ENCODE results near the gene GPRC6A. TPM values are rescaled to one million over a fixed set of nuclear protein-coding genes. Genes with fewer than 3 reads are reported as not detected.

GPRC6A gene
- total and polyA plus RNA-seq, 10 donors = not detected

DNA sequence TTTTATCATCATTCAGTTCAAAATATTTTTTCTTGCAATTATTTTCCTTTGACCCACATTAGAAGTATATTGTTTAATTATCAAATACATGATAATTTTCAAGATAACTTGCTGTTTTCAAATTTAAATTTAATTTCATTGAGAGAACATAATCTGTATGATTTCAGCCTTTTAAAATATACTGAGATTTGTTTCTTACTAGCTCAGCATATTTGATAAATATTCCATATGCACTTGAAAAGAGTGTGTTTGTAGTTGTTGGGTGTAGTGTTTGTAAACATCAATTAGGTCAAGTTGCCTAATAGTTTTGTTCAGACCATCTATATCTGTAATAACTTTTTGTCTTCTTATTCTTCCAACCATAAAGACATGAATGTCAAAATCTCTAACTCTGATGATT, 29.2 kb upstream of the GPRC6A start:
- Histone ChIP-seq H3K9me3 (peaks cover 4 to 66% (median 53%) of the 10 kb centered on the region in 8 donors), H3K27me3 (replicated peaks in 1 of 7) (no peaks in the 10 kb centered on the region), H3K4me3 (no peak overlapping the region), H3K27ac (no peak overlapping the region), H3K36me3 (no peaks in the 10 kb centered on the region), H3K4me1 (no peaks in the 10 kb centered on the region)
- no peak for DNase-seq
- TF ChIP-seq CTCF (IDR thresholded peaks at IDR 0.05 in 8 of 11, conservative IDR thresholded peaks at IDR 0.05 in 3 of 11) = no peak
- TF ChIP-seq POLR2A (IDR thresholded peaks at IDR 0.05) = no peak
- TF ChIP-seq POLR2AphosphoS5 (IDR thresholded peaks at IDR 0.05) = no peak
- intact Hi-C loops (cut with DNase I; ENCODE audit: low total_unique reads) = no loop called here

DNA sequence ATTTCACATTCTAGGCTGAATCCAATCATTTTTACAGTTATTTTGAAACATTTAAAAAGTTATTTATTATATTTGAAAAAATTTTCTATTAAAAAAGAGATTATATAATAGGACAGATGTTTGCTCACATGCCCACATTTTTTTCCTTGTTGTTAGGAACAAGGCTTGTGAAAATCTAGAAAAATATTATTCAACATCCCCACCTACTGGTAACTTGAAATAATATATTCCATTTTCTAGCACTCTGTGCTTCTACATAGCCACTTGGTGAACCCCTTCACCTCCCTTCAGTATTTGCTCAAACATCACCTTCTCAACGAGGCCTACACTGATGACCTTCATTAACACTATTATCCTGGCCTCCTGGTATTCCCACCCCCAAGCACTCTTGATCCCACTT, 18.3 kb upstream of the GPRC6A start:
- intact Hi-C loops (cut with DNase I; ENCODE audit: low total_unique reads) = no loop called here
- H3K27me3 ChIP-seq (replicated peaks in 1 of 7) = no peaks in the 10 kb centered on the region
- H3K9me3 ChIP-seq = peaks cover 0 to 3% (median 0%) of the 10 kb centered on the region in 8 donors
- H3K4me1 ChIP-seq = no peaks in the 10 kb centered on the region
- DNase-seq = no peak
- H3K36me3 ChIP-seq = no peaks in the 10 kb centered on the region
- 6 to 24% (median 12%) methylated on average over 1 of the region's 1 CpG for WGBS, 5 donors
- TF ChIP-seq POLR2AphosphoS5 (IDR thresholded peaks at IDR 0.05) (no peak), CTCF (IDR thresholded peaks at IDR 0.05 in 8 of 11, conservative IDR thresholded peaks at IDR 0.05 in 3 of 11) (no peak), POLR2A (IDR thresholded peaks at IDR 0.05) (no peak)
- no peak overlapping the region for H3K4me3 ChIP-seq
- H3K27ac ChIP-seq = no peak overlapping the region

DNA sequence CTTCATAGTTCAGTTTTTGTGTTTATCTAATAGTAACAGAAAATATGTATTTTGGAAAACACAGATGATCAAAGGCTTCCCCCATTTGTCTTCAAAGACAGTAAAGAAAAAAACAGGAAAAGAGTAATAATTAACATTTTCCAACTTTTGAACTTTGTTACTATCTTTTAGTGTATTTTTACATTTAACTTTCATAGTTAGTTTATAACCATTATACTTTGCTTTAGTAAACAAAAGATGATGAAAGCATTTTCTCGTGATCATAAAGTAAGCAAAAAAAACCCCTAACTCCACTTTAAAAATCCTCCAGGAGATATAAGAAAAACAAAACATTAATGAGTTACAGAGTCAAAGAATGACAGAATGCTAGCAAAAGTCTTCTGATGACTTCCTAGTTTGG, 13.6 kb upstream of the GPRC6A start:
- Histone ChIP-seq H3K9me3 (no peaks in the 10 kb centered on the region), H3K4me3 (no peak overlapping the region), H3K27me3 (replicated peaks in 1 of 7) (no peaks in the 10 kb centered on the region), H3K36me3 (no peaks in the 10 kb centered on the region), H3K27ac (no peak overlapping the region), H3K4me1 (no peaks in the 10 kb centered on the region)
- WGBS, 5 donors = 69 to 82% (median 73%) methylated on average over 1 of the region's 1 CpG
- TF ChIP-seq POLR2A (IDR thresholded peaks at IDR 0.05) (no peak), POLR2AphosphoS5 (IDR thresholded peaks at IDR 0.05) (no peak), CTCF (IDR thresholded peaks at IDR 0.05 in 8 of 11, conservative IDR thresholded peaks at IDR 0.05 in 3 of 11) (no peak)
- intact Hi-C loops (cut with DNase I; ENCODE audit: low total_unique reads) = no loop called here
- DNase-seq = no peak

GRCh38 chr6:116840091-116840490, 11.2 kb upstream of the GPRC6A start:
- Histone ChIP-seq H3K36me3 (no peaks in the 10 kb centered on the region), H3K27ac (no peak overlapping the region), H3K9me3 (no peaks in the 10 kb centered on the region), H3K4me3 (no peak overlapping the region), H3K27me3 (replicated peaks in 1 of 7) (no peaks in the 10 kb centered on the region), H3K4me1 (no peaks in the 10 kb centered on the region)
- no peak for DNase-seq
- intact Hi-C loops (cut with DNase I; ENCODE audit: low total_unique reads) = no loop called here
- 43 to 76% (median 52%) methylated on average over 2 of the region's 2 CpGs for WGBS, 5 donors
- no peak for TF ChIP-seq POLR2A (IDR thresholded peaks at IDR 0.05)
- no peak for TF ChIP-seq CTCF (IDR thresholded peaks at IDR 0.05 in 8 of 11, conservative IDR thresholded peaks at IDR 0.05 in 3 of 11)
- no peak for TF ChIP-seq POLR2AphosphoS5 (IDR thresholded peaks at IDR 0.05)

All from spleen (tissue), 11 donors.